Measurements from ENCODE around the gene DUSP15.
"Not testable (repeated sequence)": the region's sequence is repeated elsewhere in the genome, so short reads cannot be mapped to it uniquely, and the experiment has no call there.

DUSP15 gene, protein sequence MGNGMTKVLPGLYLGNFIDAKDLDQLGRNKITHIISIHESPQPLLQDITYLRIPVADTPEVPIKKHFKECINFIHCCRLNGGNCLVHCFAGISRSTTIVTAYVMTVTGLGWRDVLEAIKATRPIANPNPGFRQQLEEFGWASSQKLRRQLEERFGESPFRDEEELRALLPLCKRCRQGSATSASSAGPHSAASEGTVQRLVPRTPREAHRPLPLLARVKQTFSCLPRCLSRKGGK

DNA sequence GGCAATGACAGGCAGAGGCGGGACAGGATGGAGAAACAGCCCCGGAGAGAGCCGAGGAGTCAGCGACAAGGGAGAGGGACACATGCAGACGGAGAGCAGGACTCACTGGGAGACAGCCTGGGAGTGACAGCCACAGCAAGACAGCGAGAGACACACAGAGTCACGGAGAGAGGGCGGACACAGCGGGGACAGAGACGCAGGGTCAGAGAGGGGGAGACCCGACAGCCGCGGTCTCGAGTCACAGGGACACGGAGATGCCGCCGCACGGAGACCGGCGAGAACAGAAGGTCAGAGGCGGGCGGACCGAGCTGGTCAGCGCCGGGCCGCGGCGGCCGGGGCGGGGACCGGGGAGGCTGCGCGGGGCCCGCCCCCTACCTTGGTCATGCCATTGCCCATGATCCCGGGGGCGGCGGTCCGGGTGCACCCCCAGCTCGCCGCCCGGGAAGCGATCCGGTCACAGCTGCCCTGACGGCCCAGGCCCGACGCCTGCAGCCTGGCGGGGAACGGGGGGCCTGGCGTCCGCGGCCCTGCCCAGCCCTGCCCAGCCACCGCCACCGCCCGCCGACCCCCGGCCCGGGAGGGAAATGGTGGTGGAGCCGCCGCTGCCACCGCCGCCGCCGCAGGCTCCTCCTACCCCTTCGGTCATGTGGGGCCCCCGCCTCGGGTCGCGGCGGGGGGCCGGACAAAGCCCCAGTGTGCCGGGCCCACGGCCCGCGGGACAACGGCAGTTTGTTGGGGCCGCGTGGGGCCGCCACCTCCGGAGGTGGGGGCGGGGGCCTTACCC lies at the start of gene DUSP15, which contains the start of gene TTLL9:
DUSP15 (minus strand) TSS at position 586 of the 784 bp plus-strand sequence; CDS start at position 396, 190 bp downstream.
TTLL9 (plus strand) TSS at position 693 of the 784 bp plus-strand sequence. CDS start 493 bp downstream, outside the sequence.
- H3K27ac ChIP-seq: no peak within 1 kb of the TSS
- TF ChIP-seq, protein P1, sequence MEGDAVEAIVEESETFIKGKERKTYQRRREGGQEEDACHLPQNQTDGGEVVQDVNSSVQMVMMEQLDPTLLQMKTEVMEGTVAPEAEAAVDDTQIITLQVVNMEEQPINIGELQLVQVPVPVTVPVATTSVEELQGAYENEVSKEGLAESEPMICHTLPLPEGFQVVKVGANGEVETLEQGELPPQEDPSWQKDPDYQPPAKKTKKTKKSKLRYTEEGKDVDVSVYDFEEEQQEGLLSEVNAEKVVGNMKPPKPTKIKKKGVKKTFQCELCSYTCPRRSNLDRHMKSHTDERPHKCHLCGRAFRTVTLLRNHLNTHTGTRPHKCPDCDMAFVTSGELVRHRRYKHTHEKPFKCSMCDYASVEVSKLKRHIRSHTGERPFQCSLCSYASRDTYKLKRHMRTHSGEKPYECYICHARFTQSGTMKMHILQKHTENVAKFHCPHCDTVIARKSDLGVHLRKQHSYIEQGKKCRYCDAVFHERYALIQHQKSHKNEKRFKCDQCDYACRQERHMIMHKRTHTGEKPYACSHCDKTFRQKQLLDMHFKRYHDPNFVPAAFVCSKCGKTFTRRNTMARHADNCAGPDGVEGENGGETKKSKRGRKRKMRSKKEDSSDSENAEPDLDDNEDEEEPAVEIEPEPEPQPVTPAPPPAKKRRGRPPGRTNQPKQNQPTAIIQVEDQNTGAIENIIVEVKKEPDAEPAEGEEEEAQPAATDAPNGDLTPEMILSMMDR (conservative IDR thresholded peaks at IDR 0.05): no peak
- TF ChIP-seq ZFX (IDR thresholded peaks at IDR 0.05): no peak

DNA sequence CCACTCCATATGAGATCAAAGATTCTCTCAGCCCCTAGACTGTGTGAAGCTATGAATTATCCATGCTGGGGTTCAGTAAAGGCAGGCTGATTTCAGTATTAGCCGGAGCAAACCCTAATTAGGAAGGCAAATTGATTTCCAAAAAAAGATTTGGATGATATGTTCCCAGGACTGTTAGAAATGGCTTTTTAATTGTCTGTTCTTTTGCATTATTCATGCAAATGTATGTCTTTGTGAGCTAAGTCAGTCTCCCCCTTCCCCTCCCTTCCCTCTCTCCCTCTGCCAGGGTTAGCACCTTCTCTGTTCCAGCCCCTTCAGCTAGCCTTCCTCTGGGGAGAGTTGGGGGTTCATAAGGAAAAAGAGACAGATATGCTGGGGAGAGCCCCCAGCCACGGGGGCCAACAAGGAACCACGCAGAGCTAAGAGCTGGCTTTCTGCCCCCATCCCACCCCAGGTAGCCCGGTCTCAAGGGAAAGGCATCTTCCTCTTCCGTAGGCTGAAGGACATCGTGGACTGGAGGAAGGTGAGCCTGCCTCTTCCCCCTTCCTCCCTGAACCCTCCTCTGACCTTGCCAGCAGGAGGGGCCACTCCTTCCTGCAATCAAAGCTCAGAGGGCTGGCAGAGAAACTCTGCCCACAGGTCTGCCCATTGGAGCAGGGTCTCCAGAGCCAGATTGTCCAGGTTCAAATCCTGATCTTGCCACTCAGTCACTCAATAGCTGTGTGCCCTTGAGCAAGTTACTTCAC lies 49.3 kb upstream of the DUSP15 start:
- TF ChIP-seq, protein P1 (conservative IDR thresholded peaks at IDR 0.05): no peak
- TF ChIP-seq ZFX (IDR thresholded peaks at IDR 0.05): no peak
- no peak overlapping the region for H3K27ac ChIP-seq

DNA sequence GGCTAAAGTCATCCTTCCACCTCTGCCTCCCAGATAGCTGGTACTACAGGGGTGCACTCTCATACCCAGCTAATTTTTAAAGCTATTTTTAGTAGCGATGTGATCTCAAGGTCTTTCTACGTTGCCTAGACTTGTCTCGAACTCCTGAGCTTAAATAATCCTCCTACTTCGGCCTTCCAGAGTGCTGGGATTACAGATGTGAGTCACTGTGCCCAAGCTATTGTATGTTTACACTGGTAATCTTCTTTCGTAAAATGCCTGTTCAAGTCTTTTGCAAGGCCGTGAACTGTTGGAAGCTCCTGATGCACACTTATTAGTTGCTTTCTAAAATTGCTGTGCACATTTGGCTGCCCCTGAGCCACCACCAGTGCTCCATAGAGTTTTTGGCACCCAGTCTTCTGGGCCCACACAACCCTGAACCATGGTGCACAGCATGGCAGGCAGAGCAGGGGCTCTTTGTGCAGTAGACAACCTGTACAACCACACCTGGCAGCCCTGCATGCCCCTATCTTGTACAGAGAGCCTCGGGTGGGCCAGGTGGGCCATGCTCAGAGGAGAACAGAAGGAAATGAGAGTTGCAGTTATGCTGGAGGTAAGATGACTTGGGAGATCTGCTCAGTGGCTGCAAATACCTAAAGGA lies 48.3 kb upstream of the DUSP15 start:
- no peak overlapping the region for H3K27ac ChIP-seq
- TF ChIP-seq ZFX (IDR thresholded peaks at IDR 0.05): no peak
- TF ChIP-seq, protein P1 (conservative IDR thresholded peaks at IDR 0.05): no peak

DNA sequence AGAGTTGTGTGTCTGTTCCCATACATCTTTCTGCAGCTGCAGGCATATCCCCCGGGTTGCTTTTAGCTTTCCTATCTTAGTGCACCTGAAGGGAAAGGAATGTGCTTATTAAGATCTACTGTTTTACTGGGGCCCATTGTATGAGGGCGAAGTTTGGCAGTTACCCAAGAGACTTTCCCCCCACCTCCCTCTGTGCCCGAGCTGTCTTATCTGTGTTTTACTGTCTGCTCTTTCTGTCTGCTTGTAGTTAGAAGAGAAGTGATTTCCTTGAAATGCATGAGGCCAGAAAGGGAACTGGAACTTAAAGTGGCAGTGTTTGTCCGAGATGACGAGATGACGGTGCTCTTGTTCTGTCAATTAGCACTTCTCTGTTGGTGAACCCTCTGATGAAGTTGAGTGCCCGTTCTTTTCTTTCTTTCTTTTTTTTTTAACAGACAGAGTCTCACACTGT lies 47.7 kb upstream of the DUSP15 start:
- not testable (repeated sequence) for H3K27ac ChIP-seq

DNA sequence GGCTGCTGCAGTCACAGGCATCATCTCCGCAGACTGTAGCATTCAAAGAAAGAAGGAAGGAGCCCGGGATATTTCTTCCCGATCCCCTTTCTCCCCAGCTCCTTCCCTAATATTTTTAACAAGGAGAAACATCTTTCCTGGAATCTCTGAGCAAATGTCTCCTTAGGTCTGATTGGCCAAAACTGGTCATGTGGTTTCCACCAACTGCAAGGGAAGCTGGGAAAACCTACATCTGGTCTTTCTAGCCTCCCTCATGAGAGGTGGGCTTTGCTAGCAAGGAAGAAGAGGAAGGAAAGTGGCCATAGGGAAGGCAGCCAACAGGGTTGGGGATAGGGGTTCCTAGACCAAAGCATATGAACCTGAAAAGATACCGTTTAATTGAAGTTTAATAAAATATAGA lies 46.4 kb upstream of the DUSP15 start:
- no peak overlapping the region for H3K27ac ChIP-seq
- TF ChIP-seq, protein P1 (conservative IDR thresholded peaks at IDR 0.05): no peak
- TF ChIP-seq ZFX (IDR thresholded peaks at IDR 0.05): no peak

DNA sequence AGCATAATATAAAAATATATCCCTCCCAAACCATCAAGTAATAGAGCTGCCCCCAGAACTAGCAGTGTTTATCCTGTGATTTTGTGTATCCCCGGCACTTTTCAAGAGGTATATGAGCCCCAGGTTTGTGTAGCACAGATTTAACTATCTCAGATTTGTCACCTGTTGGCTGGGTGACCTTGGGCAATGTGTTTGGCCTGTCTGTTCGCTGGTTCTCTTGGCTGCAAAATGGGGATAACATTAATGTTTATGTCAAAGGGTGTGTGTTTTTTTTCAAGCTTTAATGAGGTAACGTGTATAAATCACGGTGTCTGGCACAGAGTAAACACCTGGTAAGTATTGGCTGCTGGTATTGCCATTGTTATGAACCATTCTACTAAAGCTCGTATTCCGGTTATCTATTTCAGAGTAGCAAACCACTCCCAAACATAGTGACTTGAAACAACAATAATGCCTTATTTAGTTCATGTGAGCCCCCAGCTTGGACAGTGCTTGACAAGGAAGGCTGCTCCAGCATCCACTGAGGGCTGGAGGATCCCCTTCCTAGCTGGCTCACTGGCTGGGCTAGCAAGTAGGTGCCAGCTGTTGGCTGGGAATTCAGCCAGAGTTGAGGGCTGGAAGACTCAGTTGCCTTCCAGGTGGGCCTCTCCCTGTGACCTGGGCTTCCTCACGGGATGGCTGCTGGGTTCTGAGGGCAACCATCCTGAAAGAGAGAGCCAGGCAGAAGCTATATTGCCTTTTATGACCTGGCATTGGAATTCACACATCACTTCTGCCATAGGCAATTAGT lies 45.4 kb upstream of the DUSP15 start:
- TF ChIP-seq, protein P1 (conservative IDR thresholded peaks at IDR 0.05): no peak
- no peak for TF ChIP-seq ZFX (IDR thresholded peaks at IDR 0.05)
- H3K27ac ChIP-seq: no peak overlapping the region

DNA sequence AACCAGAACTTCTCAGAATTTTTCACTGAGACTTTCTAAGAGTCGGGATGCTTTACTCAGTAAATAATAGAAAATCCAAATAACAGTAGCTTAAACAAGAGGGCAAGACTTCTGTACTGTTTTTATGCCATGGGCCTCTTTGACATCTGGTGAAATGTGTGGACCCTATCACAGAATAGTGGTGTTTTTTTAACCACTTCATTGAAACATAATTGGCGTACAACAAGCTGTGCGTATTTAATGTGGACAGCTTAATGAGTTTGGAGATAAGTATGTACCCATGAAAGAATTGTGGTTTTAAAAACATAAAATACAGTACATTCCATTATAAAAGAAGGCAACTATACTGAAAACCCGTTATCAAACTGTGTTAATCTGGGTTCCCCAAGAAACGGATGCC lies 43.8 kb upstream of the DUSP15 start:
- H3K27ac ChIP-seq: no peak overlapping the region
- TF ChIP-seq, protein P1 (conservative IDR thresholded peaks at IDR 0.05): no peak
- no peak for TF ChIP-seq ZFX (IDR thresholded peaks at IDR 0.05)

Measured in C4-2B (cell line).